Left lobe of liver (tissue), 2 donors: ENCODE data around the gene PFDN4. TPM values are rescaled to one million over a fixed set of nuclear protein-coding genes. Genes with fewer than 3 reads are reported as not detected.
A peak's percentile ranks its signal among the peaks of the same experiment; 100 is the strongest.
"Not testable (repeated sequence)": the region's sequence is repeated elsewhere in the genome, so short reads cannot be mapped to it uniquely, and the experiment has no call there.

ENCODE experiments used
- ATAC-seq: fragments of 200-7000 bp; cut with Tn5 transposase; one replicate; pipeline ENCODE4 v1.9.1; 2020; ENCODE audit warnings: mild to moderate bottlenecking, moderate library complexity
- DNase-seq: peaks from one replicate; pipeline ENCODE4 v3.0.0-alpha.2; 2020; ENCODE audit warnings: low spot score
- total RNA-seq: library from RNA; stranded (reverse); gene quantifications from one replicate; pipeline ENCODE4 v1.2.1, GENCODE V29; 2021
- donor health status: DM: no; HTN: no; CAD: no; lungs with moderate emphysema.
- donor health status: DM: no; HTN: yes; CAD: no.

The PFDN4 gene
- total RNA-seq, 1 donor from 2014 or later, result 4.3 TPM

DNA sequence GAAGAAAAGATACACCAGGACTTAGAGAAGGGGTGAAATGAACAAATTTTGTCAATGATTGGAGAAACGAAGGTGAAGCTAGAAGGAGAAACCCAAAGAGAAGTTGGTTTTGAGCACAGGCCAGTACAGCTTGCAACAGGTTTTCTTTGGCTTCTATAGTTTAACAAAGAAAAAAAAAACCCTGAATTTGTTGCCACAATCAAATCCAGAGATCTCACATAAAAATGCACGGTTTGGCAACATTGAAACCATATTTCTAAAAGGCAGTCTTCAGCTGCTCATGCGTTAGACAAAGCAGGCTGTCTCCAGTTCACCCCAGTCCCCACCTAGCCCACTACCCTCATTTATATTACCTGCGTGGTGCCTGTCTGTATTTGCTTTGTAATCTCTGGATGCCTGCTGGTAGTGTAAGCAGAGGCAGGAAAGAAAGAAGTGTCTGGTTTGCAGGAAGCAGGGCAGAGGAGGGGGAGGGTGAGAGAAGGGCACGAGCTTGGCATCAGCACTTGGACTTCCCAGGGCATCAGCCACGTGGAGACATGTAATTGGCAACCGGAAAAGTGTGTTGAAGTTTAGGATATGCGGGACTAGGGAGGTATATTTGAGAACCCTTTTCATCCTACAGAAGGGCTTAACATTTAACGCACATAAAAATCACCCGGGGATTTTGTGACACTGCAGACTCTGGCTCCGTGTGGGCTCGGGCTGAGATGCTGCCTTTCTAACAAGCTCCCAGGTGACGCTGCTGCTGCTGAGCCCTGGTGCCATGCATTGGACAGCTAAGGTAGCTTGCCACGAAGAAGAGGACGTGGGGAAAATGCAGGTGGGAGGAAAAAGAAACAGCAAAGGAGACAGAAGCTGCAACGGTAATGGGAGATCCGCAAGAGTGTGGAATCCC is 14.4 kb downstream of the PFDN4 start:
- ATAC-seq, result peak; percentile 47
- peak; percentile 52 for DNase-seq

DNA sequence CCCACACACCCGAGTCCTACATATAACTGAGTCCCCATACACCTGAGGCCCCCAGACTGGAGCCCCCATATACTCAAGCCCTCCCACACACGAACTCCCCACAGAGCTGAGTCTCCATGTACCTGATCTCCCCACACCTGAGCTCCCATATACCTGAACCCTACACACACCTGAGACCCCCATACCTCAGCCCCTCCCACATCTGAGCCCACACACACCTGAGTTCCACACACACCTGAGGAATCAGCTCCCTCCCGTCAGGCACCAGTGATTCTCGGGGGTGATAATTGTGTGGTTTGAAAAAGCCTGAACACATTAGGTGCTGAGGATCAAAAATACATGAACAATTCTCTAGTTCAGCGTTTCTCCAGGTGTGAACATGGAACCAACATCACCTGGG is 15.4 kb downstream of the PFDN4 start:
- no peak for DNase-seq

DNA sequence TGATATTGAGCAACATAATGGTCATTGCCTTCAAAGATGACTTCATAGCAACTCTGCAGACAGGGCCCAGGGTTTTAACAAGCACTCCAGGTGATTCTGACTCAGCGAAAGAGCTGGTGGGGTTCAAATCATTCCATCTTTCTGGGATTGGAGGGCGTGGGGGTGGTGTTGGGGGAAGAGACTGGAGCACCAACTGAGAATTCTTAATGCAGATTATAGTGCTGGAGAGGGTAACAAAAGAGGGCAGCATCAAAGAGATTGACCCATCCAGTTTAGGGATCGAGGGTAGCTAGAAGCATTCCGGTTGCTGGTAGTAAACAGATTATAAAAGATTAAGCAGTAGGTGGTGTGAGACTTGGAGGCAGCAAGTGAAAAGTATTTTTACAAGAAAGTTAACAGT is 15.9 kb downstream of the PFDN4 start:
- ATAC-seq (no peak), DNase-seq (no peak)

More for the DNA sequence above, 15.4 kb downstream of the PFDN4 start:
- no peak for ATAC-seq

DNA sequence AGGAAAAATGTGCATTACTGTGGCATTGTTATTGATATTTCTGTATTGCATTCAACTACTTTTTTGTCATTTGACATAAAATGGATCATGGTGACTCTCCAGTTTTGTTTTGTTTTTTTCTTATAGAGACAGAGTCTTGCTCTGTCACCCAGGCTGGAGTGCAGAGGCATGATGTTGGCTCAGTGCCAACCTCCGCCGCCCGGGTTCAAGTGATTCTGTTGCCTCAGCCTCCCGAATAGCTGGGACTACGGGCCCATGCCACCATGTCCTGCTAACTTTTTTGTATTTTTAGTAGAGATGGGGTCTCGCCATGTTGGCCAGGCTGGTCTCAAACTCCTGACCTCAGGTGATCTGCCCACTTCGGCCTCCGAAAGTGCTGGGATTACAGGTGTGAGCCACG is 16.8 kb downstream of the PFDN4 start:
- ATAC-seq, DNase-seq: not testable (repeated sequence)

DNA sequence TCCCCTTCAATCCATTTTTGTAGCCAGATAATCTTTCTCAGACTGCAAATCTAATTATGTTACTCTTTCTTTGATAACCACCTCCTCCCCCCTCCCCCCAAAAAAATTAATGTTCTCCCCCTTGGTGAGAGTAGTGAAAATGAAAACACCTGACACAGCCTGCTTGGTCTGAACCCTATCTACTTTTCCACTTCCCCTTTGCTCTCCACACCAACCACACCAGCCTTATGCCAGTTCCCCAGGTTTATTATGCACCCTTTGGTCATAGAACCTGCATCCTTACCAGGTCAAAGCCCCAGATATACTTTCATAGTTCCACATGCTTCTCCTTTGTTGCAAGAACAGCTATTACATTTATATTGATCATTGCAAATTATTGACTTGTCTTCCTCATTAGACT is 19.4 kb downstream of the PFDN4 start:
- DNase-seq, result no peak
- no peak for ATAC-seq

DNA sequence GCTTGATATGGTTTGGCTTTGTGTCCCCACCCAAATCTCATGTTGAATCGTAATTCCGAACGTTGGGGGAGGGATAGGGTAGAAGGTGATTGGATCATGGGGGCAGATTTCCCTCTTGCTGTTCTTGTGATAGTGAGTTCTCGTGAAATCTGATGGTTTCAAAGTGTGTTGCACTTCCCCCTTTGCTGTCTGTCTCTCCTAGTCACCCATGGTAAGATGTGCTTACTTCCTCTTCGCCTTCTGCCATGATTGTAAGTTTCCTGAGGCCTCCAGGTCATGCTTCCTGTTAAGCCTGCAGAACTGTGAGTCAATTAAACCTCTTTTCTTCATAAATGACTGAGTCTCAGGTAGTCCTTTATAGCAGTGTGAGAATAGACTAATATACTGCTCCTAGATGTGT is 19.9 kb downstream of the PFDN4 start:
- ATAC-seq (no peak), DNase-seq (no peak)

DNA sequence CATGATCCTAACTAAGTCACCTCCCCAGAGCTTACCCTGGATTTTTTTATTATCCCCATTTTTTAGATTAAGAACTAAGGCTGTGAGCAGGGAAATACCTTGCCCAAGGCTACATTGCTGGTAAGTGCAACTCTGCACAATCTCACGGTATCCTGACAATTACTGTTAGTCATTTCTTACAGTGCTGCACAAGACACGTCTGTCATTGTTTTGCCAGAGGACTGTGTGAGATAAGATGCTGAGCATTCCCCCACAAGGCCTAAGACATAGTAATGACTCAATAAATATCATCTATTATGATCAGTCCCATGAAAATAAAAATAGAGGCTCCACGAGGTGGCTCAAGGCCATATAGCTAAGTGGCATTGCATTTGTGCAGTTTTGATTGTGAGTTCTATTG is 21.0 kb downstream of the PFDN4 start:
- DNase-seq (no peak), ATAC-seq (no peak)

DNA sequence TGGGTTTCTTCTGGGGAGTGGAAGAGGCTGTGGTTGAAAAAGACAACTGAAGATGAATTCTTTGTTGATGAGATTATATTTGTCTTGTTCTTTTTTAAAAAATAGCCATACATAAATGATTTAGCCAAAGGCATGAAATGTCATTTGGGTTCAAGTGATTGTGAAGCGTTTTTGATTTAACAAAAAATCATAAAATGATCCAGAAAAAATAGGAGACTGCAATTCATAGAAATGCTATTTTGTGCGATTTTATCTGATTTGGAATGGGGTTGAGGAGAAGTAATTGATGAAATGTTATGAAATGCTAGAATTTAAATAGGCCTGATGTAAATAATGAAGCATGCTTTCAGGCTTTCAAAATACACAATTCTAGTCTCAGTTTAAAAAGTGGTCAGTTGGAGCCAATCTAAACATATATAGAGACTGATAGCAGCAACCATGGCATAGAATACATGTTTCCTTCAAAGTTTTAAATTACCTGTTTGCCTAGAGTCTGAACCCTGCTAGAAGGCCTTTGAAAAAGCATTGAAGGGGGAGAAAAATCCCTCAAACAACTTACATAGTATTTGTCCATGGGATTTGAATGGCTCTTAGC is 21.8 kb downstream of the PFDN4 start:
- no peak for ATAC-seq
- DNase-seq, result no peak

DNA sequence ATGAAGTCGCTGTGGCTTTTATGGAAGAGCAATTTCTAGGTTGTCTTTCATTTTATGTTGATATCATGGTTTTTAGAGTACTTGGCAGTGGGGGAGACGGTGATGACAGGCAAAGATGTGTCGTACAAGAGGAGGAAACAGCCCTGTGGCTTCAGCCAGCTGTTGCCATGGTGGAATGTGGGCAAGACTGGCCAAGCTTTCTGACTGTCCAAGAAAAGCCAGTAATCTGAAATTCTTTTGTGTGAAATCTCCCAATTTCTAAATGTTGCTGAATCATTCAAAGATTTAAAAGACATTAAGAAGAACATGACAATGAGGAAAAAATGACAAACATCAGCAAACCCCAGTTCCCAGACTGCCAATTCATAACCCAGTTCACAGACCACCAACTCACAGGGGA is 23.1 kb downstream of the PFDN4 start:
- DNase-seq (no peak), ATAC-seq (no peak)

DNA sequence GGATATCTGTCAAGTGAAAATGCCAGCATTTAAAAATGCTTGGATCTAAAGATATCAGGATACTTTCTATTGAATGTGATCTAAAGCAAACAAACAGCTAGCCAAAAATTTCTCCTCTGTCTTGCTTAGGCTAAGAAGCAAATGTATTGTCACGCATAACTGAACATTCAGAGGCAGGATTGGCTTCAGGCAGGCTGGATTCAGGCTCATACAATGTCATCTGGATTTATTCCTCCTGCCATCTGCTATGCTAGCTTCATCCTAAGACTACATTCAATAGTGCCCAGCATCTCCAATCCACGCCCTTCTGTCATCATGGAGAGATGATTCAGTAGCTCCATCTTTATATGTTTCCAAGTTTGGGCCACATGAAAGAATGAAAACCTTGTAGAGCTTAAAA is 27.1 kb downstream of the PFDN4 start:
- DNase-seq, result no peak
- ATAC-seq, result no peak

DNA sequence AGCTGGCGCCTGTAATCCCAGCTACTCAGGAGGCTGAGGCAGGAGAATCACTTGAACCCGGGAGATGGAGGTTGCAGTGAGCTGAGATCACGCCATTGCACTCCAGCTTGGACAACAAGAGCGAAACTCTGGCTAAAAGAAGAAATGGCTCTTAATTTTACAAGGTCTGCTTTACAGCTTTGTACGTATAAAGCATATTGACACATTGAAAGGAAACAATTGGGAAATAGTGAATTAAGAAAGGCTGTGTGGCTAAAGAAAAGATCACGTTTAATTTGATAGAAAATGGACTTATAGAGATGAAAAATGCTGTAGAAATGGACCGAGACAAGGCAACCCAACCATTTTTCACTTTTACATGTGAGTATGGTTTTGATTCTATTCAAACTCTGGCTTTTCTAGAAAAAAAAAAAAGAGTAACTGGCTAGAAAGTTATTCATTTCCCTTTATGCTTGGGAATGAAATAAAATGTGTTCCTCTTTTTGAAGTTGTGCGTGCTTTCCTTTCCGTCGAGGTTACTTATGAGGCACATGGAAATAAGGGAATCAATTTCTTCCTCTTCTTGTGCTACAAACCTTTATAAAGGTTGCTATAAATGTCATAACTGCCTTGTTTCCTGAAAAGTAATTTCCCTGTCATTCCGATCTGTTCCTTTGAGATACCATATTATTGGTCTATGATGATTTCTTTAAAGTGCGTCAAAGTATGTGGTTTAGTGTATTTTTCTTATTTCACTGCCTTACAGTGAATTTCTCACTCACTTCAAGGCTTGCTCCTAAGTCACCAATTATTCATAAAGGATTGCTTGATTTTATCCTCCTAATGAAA is 29.4 kb downstream of the PFDN4 start:
- no peak for DNase-seq
- no peak for ATAC-seq

DNA sequence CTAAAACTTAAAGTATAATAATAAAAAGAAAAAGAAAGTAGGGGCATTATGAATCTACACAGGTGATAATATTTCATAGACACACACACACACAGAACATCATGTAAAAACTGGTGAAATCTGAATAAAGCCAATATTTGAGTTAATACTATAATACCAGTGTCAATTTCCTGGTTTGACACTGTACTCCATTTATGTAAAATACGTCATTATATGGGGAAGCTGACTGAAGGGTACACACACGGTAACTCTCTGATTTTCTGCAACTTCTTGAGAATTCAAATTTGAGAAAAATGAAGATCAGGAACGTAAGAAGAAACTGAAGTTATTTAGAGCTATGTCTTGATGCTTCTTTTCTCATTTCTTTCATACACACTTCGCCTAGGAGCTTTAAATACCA is 36.2 kb downstream of the PFDN4 start:
- ATAC-seq, result no peak

DNA sequence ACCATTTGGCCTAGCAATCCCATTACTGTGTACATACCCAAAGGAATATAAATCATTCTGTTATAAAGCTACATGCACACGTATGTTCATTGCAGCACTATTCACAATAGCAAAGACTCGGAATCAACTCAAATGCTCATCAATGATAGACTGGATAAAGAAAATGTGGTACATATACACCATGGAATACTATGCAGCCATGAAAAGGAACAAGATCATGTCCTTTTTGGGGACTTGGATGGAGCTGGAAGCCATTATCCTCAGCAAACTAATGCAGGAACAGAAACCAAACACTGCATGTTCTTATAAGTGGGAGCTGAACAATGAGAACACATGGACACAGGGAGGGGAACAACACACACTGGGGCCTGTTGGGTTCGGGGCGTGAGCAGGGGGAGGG is 40.8 kb downstream of the PFDN4 start:
- DNase-seq, ATAC-seq: not testable (repeated sequence)

More for the DNA sequence above, 36.2 kb downstream of the PFDN4 start:
- DNase-seq, result no peak

DNA sequence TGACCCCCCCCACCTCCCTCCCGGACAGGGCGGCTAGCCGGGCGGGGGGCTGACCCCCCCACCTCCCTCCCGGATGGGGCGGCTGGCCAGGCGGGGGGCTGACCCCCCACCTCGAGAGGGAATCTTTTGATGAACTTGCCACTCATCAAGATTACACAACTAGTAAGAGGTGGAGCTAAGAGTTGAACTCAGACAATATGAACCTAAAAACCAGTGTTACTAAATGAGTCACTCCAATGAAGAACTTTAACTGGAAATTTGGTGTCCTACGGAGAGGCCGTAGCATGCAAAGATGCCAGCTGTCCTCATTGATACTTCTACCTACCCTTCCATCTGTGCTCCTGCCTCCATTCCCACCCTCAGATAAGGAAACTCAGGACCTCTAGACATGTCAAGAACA is 42.8 kb downstream of the PFDN4 start:
- ATAC-seq (no peak), DNase-seq (no peak)

DNA sequence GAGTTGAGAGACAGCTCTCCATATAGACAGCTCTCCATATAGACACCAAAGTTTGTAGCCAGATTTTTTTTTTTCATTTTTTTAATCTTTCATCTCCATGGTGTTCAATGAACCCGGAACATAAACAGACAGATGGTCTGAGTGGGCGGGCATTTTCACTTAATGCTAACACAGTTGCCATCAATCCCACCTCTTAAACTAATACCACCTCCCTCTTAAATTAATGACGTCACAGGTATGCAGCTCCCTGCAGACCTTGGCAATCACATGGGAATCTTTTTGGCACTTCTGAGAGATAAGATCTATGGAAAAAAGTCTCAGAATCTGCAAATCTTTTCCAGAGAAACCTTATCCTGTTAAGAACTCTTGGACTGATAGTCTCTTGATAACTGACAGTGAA is 43.2 kb downstream of the PFDN4 start:
- no peak for ATAC-seq
- DNase-seq, result no peak

DNA sequence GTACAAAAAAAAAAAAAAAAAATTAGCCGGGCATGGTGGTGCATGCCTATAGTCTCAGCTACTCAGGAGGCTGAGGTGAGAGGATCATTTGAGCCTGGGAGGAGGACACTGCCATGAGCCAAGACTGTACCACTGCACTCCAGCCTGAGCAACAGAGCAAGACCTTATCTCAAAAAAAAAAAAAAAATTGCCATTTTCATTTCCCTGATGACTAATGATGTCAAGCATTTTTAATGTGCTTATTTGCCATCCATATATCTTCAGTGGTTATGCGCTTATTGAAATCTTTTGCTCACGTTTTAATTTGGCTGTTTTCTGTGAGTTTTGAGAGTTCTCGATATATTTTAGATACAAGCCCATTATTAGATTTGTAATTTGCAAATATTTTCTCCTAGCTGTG is 46.7 kb downstream of the PFDN4 start:
- no peak for ATAC-seq
- DNase-seq, result no peak

DNA sequence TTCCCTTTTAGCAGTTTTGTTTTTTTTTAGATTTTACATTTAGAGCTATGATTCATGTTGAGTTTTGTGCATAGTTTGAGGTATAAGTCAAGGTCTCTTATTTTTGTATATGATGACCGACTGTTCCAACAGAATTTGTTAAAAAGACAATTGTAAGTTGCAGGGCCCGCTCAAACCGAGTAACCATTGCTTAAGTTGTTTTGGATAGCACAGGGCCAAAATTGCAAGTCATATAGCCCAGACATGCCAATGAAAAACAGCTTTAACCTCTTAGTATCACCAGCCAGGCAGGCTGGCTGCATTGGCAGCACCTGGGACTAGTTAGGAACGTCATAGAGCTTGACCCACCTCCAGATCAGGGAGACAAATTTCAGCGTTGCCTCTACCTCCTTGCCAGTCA is 47.3 kb downstream of the PFDN4 start:
- no peak for DNase-seq
- ATAC-seq, result no peak

DNA sequence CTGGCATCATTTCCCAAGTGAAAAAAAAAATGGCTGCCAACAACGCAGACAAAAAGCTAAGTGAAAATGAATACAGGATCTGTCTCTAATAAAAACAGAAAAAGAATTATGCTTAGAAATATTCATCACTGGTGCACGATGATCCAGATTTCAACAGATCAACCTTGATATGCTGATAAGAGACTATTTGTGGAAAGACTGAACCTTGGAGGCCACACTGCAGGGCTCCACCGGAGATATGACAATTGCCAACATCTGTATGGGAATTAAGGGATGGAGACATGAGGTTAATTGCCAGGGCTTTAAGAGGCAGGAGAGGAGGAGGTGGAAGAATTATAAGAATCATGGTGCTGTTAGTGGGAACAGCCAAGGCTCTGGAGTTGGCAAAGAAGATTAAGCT is 48.3 kb downstream of the PFDN4 start:
- ATAC-seq (no peak), DNase-seq (no peak)

DNA sequence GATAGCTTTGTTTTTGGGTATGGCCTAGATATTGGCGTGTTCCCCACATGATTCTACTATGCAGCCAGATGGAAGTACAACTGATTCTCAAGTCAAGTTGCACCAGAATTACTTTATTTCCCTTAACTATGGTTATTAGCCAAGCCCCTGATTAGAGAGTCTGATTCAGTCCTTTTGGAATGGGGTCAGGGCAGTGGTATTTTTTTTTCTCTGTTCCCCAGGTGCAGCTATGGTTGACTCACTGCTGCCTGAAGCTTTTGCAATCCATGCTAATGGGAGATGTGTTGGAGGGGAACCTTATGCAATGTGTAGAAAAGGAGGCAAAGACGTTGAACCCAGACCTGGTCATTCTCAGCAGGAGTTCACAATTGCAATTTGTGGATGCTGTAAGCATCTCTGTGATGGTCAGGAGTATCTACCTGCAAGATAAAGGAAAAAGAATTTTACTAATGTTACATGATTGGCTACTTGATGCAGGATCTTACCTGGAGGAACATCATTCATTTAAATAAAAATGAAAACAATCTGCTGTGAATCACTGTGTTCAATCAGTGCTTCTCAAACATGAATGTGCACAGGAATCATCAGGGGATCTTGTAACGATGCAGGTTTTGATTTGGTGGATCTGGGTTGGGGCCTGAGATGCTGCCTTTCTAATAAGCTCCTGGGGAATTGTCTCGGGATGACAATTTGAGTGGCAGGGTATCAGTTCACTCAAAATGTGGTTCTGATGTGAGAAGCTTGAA is 49.4 kb downstream of the PFDN4 start:
- ATAC-seq, result no peak
- no peak for DNase-seq

DNA sequence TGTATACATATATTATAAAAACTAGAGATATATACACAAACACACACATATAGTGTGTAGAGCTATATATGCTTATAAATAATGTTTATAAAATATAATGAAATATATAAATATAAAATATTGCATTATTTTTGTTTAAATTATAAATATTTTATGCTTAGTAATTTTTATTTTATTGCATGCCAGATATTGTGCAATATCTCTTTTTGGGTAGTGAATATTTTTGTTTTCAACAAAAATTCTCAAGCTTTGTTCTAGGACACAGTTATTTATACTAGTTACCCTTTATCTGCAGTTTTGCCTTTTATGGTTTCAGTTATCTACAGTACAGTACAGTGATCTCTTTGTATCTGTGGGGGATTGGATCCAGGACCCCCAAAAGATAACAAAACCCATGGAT is 52.2 kb downstream of the PFDN4 start:
- DNase-seq (no peak), ATAC-seq (no peak)

DNA sequence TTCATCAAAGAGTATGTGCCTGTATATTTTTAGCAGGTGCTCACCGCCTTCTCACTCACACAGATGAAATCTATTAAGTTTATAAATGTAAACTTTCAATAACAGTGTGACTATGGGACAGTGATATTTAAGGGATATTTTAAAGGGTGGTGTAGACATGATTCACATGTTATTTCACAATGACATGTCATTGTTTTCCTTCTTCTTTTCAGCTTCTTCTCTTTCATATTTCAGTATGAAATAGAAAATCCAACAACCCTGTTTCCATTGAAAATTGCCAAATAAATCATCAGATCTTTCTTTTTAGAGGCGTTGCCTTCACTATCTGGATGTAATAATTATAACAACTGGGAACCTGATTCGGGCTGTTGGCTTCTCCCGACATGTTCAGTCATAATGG is 54.8 kb downstream of the PFDN4 start:
- DNase-seq (no peak), ATAC-seq (no peak)
